Measurements from ENCODE around the gene CDH4. TPM values are rescaled to one million over a fixed set of nuclear protein-coding genes. Genes with fewer than 3 reads are reported as not detected.

CDH4 gene
- total RNA-seq, 1 donor from 2014 or later: 8.3 TPM

DNA sequence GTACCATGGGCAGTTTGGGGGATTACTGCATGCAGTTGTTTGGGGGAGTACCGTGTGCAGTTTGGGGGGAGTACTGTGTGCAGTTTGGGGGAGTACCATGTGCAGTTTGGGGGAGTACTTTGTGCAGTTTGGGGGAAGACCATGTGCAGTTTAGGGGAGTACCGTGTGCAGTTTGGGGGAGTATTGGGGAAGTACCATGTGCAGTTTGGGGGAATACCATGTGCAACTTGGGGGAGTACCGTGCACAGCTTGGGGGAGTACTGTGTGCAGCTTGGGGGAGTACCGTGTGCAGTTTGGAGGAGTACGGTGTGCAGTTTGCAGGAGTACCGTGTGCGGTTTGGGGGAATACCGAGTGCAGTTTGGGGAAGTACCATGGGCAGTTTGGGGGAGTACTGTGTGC, 22.3 kb downstream of the CDH4 start:
- H3K4me1 Mint-ChIP-seq (ENCODE audit: unreplicated experiment): peaks cover 15% of the 10 kb centered on the region

DNA sequence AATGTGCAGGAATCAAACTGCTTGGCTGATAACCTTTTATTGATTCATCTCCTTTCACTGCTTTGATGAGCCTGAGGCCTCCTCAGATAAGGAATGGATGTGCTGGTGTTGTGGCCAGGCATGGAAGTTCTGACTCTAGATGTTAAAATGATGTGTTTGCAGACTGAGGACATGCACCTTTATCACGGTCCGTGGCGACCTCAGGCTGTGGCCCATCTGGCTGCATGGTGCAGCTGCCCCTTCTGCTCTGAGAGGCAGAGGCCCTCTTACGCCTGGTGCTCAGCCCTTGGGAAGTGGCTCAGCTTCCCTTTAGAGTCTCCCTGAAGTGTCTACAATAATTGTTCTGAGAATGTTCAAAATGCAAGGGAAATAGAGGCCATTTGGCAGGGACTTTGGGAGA, 26.2 kb downstream of the CDH4 start:
- DNase-seq (ENCODE audit: extremely low spot score, unreplicated experiment): no peak
- Mint-ChIP-seq H3K36me3 (peaks cover 4% of the 10 kb centered on the region), H3K4me3 (no peak overlapping the region), H3K27ac (no peak overlapping the region), H3K27me3 (peaks cover 12% of the 10 kb centered on the region), H3K9me3 (peaks cover 4% of the 10 kb centered on the region), H3K4me1 (ENCODE audit: unreplicated experiment) (peaks cover 5% of the 10 kb centered on the region)
- TF ChIP-seq, protein P1, sequence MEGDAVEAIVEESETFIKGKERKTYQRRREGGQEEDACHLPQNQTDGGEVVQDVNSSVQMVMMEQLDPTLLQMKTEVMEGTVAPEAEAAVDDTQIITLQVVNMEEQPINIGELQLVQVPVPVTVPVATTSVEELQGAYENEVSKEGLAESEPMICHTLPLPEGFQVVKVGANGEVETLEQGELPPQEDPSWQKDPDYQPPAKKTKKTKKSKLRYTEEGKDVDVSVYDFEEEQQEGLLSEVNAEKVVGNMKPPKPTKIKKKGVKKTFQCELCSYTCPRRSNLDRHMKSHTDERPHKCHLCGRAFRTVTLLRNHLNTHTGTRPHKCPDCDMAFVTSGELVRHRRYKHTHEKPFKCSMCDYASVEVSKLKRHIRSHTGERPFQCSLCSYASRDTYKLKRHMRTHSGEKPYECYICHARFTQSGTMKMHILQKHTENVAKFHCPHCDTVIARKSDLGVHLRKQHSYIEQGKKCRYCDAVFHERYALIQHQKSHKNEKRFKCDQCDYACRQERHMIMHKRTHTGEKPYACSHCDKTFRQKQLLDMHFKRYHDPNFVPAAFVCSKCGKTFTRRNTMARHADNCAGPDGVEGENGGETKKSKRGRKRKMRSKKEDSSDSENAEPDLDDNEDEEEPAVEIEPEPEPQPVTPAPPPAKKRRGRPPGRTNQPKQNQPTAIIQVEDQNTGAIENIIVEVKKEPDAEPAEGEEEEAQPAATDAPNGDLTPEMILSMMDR (conservative IDR thresholded peaks at IDR 0.05): no peak

More for the DNA sequence above, 22.3 kb downstream of the CDH4 start:
- no peaks in the 10 kb centered on the region for H3K9me3 Mint-ChIP-seq
- no peak overlapping the region for H3K27ac Mint-ChIP-seq
- no peak for DNase-seq (ENCODE audit: extremely low spot score, unreplicated experiment)
- TF ChIP-seq, protein P1 (conservative IDR thresholded peaks at IDR 0.05): no peak
- no peaks in the 10 kb centered on the region for H3K36me3 Mint-ChIP-seq
- H3K27me3 Mint-ChIP-seq: peaks cover 17% of the 10 kb centered on the region
- no peak overlapping the region for H3K4me3 Mint-ChIP-seq

DNA sequence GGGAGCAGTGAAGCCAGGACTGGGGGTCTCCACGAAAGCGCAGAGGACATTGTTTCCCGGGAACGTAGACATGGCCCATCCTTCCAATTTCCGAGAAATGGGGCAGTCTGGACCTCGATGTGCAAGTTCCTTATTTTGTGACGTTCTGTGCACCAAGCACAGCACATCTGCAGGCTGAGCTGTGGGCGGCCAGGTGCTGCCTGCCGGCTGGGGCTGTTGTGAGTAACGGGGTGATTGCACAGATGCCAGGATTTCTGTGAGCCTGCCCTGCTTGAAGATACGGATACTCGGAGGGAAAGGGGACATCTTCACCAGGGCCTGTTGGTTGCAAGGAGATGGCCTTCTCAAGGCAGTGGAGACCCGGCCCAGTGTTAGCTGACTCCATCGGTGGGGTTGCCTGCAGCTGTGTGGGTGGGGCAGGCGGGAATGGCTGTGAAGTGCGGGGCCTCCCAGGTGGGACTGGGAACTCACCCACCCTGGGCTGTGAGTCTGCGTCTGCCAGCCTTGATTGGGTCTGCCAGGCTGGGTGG, 27.6 kb downstream of the CDH4 start:
- H3K36me3 Mint-ChIP-seq: peaks cover 4% of the 10 kb centered on the region
- peaks cover 4% of the 10 kb centered on the region for H3K9me3 Mint-ChIP-seq
- H3K4me1 Mint-ChIP-seq (ENCODE audit: unreplicated experiment): peaks cover 5% of the 10 kb centered on the region
- peaks cover 12% of the 10 kb centered on the region for H3K27me3 Mint-ChIP-seq
- no peak overlapping the region for H3K27ac Mint-ChIP-seq
- no peak overlapping the region for H3K4me3 Mint-ChIP-seq
- TF ChIP-seq, protein P1 (conservative IDR thresholded peaks at IDR 0.05): no peak
- DNase-seq (ENCODE audit: extremely low spot score, unreplicated experiment): no peak

DNA sequence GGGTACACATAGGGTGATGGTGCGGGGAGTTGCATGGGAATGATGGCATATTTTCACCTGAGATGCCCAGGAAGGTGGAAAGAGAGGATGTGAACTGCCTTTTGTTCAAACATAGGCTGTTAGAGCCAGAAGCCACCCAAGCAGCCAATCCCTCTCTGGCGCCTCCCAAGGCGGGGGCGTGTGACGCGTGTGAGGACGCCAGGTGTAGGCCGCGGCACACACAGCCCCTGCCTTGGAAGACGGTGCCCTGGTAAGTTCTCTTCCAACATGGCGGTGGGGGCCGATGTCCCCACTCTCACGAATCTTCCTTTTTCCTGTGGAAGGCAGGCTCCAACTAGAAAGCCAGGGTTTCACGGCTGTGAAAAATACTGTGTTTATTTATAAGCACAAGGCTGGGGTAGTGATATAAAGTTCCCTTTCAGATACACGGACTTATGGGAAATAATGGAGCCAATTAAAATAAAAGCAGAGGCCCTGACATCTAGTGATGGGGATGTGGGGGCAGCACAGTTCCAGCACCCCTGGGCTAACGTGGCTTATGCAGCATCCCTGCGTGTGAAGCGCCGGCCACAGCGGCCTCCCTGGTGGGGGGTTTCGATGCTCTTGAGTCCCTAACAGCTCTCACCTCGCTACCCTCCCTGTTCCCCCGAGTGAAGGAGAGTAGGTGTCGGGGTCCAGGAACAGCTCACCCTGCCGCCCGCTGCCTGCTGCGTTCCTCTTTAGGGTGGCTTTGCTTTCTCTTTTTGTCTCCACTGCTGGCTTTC, 28.3 kb downstream of the CDH4 start:
- Mint-ChIP-seq H3K9me3 (peaks cover 4% of the 10 kb centered on the region), H3K27me3 (peaks cover 12% of the 10 kb centered on the region), H3K4me1 (ENCODE audit: unreplicated experiment) (peaks cover 5% of the 10 kb centered on the region), H3K4me3 (no peak overlapping the region), H3K36me3 (peaks cover 4% of the 10 kb centered on the region), H3K27ac (no peak overlapping the region)
- TF ChIP-seq, protein P1 (conservative IDR thresholded peaks at IDR 0.05): no peak
- DNase-seq (ENCODE audit: extremely low spot score, unreplicated experiment): no peak

DNA sequence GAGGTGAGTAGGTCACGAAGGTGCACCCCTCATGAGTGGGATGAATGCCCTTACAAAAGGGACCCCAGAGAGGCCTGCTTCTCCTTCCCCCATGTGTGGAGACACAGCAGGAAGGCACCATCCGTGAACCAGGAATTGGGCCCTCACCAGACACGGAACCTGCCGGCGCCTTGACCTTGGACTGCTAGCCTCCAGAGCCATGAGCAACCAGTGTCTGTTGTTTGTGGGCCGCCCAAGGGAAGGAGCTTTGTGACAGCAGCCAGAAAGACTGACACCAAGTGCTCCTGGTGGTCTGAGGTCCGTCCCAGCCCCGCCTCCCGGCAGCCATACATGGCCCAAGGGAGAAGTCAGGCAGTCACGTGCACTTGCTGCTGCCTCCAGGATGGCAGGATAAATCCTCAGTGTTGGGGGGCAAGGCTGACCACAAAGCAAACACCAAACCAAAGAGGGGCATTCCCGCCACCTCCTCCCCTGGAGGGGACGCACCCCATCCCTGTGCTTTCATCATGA, 29.3 kb downstream of the CDH4 start:
- H3K27me3 Mint-ChIP-seq: peaks cover 9% of the 10 kb centered on the region
- H3K9me3 Mint-ChIP-seq: peaks cover 4% of the 10 kb centered on the region
- H3K4me3 Mint-ChIP-seq: no peak overlapping the region
- peaks cover 5% of the 10 kb centered on the region for H3K4me1 Mint-ChIP-seq (ENCODE audit: unreplicated experiment)
- peaks cover 4% of the 10 kb centered on the region for H3K36me3 Mint-ChIP-seq
- no peak overlapping the region for H3K27ac Mint-ChIP-seq
- no peak for DNase-seq (ENCODE audit: extremely low spot score, unreplicated experiment)
- TF ChIP-seq, protein P1 (conservative IDR thresholded peaks at IDR 0.05): no peak
